HG03521 (cell line): ENCODE results near the gene DENND5B.
"Not testable (repeated sequence)": the region's sequence is repeated elsewhere in the genome, so short reads cannot be mapped to it uniquely, and the experiment has no call there.

Experiments used
- ATAC-seq: cut with Tn5 transposase; IDR thresholded peaks from one replicate; pipeline ENCODE4 v1.9.1; 2021; ENCODE audit warnings: mild to moderate bottlenecking, moderate library complexity; ENCODE audit not compliant: unreplicated experiment

The DENND5B gene

GRCh38 chr12:31560516-31560915 is 30.4 kb downstream of the DENND5B start:
- ATAC-seq: no peak

- no peak for ATAC-seq
These were observed 32.4 kb downstream of the DENND5B start for GRCh38 chr12:31558521-31558920.

GRCh38 chr12:31557707-31558106 is 33.2 kb downstream of the DENND5B start:
- ATAC-seq: no peak

- not testable (repeated sequence) for ATAC-seq
These were observed 35.5 kb downstream of the DENND5B start for GRCh38 chr12:31555466-31555865.

GRCh38 chr12:31550590-31550989 is 40.3 kb downstream of the DENND5B start:
- ATAC-seq: not testable (repeated sequence)

GRCh38 chr12:31536672-31537071 is 54.3 kb downstream of the DENND5B start:
- no peak for ATAC-seq

- ATAC-seq: no peak
These were observed 57.5 kb downstream of the DENND5B start for GRCh38 chr12:31533470-31533869.

- no peak for ATAC-seq
These were observed 59.0 kb downstream of the DENND5B start for GRCh38 chr12:31531893-31532292.

GRCh38 chr12:31528095-31528494 is 62.8 kb downstream of the DENND5B start:
- ATAC-seq: no peak

- no peak for ATAC-seq
These were observed 63.9 kb downstream of the DENND5B start for GRCh38 chr12:31527083-31527482.

GRCh38 chr12:31526158-31526546 is 64.8 kb downstream of the DENND5B start:
- no peak for ATAC-seq

- no peak for ATAC-seq
These were observed 65.3 kb downstream of the DENND5B start for GRCh38 chr12:31525496-31526157.

- peak; percentile 93 for ATAC-seq
These were observed 66.0 kb downstream of the DENND5B start for GRCh38 chr12:31524791-31525495.

- ATAC-seq: no peak
These were observed 67.6 kb downstream of the DENND5B start for GRCh38 chr12:31523306-31523705.

GRCh38 chr12:31522607-31523006 is 68.3 kb downstream of the DENND5B start:
- ATAC-seq: no peak

GRCh38 chr12:31521964-31522363 is 69.0 kb downstream of the DENND5B start:
- ATAC-seq: no peak

GRCh38 chr12:31519511-31519910 is 71.4 kb downstream of the DENND5B start:
- ATAC-seq: no peak

GRCh38 chr12:31518680-31519227 is 72.2 kb downstream of the DENND5B start:
- no peak for ATAC-seq

- no peak for ATAC-seq
These were observed 72.9 kb downstream of the DENND5B start for GRCh38 chr12:31517994-31518393.

GRCh38 chr12:31516702-31517101 is 74.2 kb downstream of the DENND5B start:
- ATAC-seq: no peak

GRCh38 chr12:31514912-31515311 is 76.0 kb downstream of the DENND5B start:
- no peak for ATAC-seq

- no peak for ATAC-seq
These were observed 80.9 kb downstream of the DENND5B start for GRCh38 chr12:31510034-31510433.
